HFF-Myc (cell line): Measurements from ENCODE around the gene MTX3.
A peak's percentile ranks its signal among the peaks of the same experiment; 100 is the strongest.

Experiments used
- DNase-seq: peaks from one replicate; pipeline ENCODE4 v3.0.0-alpha.2; 2011; ENCODE audit warnings: low read depth; ENCODE audit errors: extremely low read depth
- H3K4me3 ChIP-seq: replicated peaks from 2 replicates; pipeline ENCODE4 v1.5.1; 2011; ENCODE audit warnings: low read depth, mild to moderate bottlenecking, control low read depth, low read length
- TF ChIP-seq, protein P1 (sequence below): IDR thresholded peaks from 2 replicates; pipeline ENCODE4 v1.5.1; 2012; ENCODE audit warnings: mild to moderate bottlenecking, low read depth, low read length, control low read depth; ENCODE audit errors: missing control alignments

MTX3 gene

GRCh38 chr5:79938468-79938867, 52.6 kb downstream of the MTX3 start:
- TF ChIP-seq, protein P1, sequence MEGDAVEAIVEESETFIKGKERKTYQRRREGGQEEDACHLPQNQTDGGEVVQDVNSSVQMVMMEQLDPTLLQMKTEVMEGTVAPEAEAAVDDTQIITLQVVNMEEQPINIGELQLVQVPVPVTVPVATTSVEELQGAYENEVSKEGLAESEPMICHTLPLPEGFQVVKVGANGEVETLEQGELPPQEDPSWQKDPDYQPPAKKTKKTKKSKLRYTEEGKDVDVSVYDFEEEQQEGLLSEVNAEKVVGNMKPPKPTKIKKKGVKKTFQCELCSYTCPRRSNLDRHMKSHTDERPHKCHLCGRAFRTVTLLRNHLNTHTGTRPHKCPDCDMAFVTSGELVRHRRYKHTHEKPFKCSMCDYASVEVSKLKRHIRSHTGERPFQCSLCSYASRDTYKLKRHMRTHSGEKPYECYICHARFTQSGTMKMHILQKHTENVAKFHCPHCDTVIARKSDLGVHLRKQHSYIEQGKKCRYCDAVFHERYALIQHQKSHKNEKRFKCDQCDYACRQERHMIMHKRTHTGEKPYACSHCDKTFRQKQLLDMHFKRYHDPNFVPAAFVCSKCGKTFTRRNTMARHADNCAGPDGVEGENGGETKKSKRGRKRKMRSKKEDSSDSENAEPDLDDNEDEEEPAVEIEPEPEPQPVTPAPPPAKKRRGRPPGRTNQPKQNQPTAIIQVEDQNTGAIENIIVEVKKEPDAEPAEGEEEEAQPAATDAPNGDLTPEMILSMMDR = no peak
- DNase-seq = no peak

DNA sequence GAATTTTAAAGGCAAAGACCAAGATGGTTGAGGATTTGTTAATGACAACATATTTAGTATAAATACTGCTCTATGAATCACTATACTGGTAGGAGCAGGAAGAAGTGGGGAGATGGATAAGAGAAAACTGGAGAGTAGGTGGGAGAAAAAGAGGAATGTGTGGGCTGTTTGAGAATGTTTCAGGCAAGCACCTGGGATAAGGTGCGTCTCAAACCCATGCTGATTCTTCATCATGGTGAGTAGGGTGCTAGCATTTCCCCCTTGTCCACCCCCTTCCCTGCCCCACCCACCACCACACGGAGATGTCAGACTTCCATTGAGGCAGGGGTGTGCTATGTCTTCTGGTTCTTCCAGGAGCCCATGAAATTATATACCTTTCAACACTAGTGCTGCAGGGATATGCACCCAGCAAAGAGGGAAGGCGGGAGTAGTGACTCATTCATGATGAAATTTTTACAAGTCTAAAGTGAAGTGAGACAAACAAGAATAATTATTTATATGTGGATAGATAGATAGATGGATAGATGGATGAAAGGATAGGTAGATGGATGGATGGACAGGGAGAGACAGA, 54.3 kb downstream of the MTX3 start:
- DNase-seq = no peak
- H3K4me3 ChIP-seq = no peak overlapping the region
- TF ChIP-seq, protein P1 = no peak

More at GRCh38 chr5:79938468-79938867, 52.6 kb downstream of the MTX3 start:
- no peak overlapping the region for H3K4me3 ChIP-seq

DNA sequence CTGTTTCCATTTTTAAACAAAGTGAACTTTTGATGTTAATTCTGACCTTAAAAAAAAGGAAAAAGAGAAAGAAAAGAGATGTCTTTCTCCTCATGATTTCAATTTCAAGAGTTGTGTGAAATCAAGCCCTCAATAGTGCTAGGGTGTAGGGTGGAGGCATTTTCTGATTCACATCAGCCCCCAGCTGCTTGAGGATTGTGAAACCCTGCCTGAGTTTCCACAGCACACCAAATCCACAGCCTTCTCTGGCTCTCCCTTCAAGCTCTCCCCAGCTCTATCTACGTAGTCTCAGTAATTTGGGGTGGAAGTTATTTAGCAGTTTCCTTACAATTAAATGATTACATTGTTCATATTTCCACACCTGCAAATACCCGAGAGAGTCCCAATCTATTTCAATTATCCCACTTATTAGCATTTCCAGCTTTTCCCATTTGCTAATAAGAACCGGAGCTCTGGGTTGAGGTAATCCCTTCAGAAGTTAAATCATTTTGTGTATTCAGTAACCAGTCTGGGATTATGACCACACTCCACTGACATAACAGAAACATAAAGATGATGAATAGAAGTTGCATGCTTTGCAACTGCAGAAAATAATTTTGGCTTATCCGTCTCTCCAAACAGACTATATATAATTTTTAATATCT, 54.9 kb downstream of the MTX3 start:
- no peak overlapping the region for H3K4me3 ChIP-seq
- no peak for DNase-seq
- TF ChIP-seq, protein P1 = no peak

DNA sequence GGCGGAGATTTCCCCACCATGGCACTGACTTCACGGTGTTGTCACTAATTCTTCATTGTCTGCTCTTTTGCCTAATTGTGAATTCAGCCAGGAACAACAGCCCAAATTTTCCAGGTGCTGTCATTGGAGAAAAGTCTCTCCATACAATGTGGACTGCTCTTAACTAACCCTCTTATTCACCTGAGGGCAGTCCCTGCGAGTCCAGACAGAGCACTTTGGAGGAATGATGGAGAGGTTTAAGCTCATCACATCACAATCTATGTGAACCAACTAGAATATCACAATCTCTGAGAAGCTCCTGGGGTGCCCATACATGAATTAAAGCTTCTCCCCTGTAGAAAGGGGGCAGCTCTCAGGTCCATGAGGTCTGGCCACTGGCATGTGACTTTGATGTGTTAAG, 56.4 kb downstream of the MTX3 start:
- H3K4me3 ChIP-seq = no peak overlapping the region
- no peak for DNase-seq
- TF ChIP-seq, protein P1 = no peak

GRCh38 chr5:79932510-79933504, 58.3 kb downstream of the MTX3 start:
- peak; percentile 27 for DNase-seq
- TF ChIP-seq, protein P1 = no peak
- no peak overlapping the region for H3K4me3 ChIP-seq

DNA sequence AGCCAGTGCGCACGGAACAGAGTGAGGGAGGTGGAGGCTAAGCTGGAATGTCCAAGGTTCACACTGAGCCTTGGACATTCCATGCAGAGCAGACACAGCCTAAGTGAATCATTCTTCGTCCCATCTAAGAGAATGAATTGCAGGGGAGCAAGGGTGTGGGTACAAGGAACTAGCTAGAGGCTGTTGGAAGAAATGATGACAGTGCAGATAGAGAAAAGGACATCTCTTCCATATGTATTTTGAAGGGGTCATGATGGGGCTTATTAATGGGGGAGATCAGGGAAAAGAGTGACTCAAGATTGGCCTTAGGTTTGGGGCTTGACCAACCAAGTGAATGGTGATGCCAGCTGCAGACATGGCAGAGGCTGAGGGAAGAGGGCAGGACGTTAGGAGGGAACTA, 59.2 kb downstream of the MTX3 start:
- DNase-seq = no peak
- no peak overlapping the region for H3K4me3 ChIP-seq
- TF ChIP-seq, protein P1 = no peak
